Central memory CD8-positive, alpha-beta T cell (primary cell): ENCODE data around the gene NINJ1.

Experiments
- ATAC-seq: fragments of 150-1000 bp; cut with Tn5 transposase; replicated peaks from 2 replicates; pipeline ENCODE4 v1.10.0; 2022; ENCODE audit warnings: mild to moderate bottlenecking, moderate FRiP score, moderate number of reproducible peaks; ENCODE audit not compliant: poor library complexity, severe bottlenecking; ENCODE audit errors: extremely low read depth
- DNase-seq, 2 donors: peaks; one replicate each; pipeline ENCODE4 v3.0.0; 2021; ENCODE audit warnings: low spot score in 2 of 2
- H3K27ac Mint-ChIP-seq: one replicate; pipeline ENCODE4 v1.8.0; 2022; ENCODE audit warnings: low read depth, mild to moderate bottlenecking, moderate library complexity, mixed read lengths
- H3K27me3 Mint-ChIP-seq: one replicate; pipeline ENCODE4 v1.8.0; 2022; ENCODE audit warnings: mixed read lengths
- H3K36me3 Mint-ChIP-seq: one replicate; pipeline ENCODE4 v1.8.0; 2022; ENCODE audit warnings: mild to moderate bottlenecking, moderate library complexity, mixed read lengths; ENCODE audit not compliant: insufficient read depth
- H3K4me1 Mint-ChIP-seq: one replicate; pipeline ENCODE4 v1.8.0; 2022; ENCODE audit warnings: mixed read lengths
- H3K4me3 Mint-ChIP-seq: one replicate; pipeline ENCODE4 v1.8.0; 2022; ENCODE audit warnings: mild to moderate bottlenecking, moderate library complexity, mixed read lengths
- H3K9me3 Mint-ChIP-seq: one replicate; pipeline ENCODE4 v1.8.0; 2022; ENCODE audit warnings: mixed read lengths

NINJ1 gene

GRCh38 chr9:93077811-93078210 is 56.2 kb downstream of the NINJ1 start:
- Mint-ChIP-seq H3K27me3 (no peaks in the 10 kb centered on the region), H3K27ac (no peak overlapping the region), H3K4me3 (no peak overlapping the region), H3K9me3 (no peaks in the 10 kb centered on the region), H3K4me1 (peaks cover 9% of the 10 kb centered on the region), H3K36me3 (peaks cover 25% of the 10 kb centered on the region)
- no peak for DNase-seq
- no peak for ATAC-seq

GRCh38 chr9:93077367-93077766 is 56.7 kb downstream of the NINJ1 start:
- no peak for ATAC-seq
- no peaks in the 10 kb centered on the region for H3K9me3 Mint-ChIP-seq
- peaks cover 23% of the 10 kb centered on the region for H3K36me3 Mint-ChIP-seq
- H3K27ac Mint-ChIP-seq: no peak overlapping the region
- H3K4me3 Mint-ChIP-seq: no peak overlapping the region
- H3K27me3 Mint-ChIP-seq: no peaks in the 10 kb centered on the region
- peaks cover 13% of the 10 kb centered on the region for H3K4me1 Mint-ChIP-seq
- no peak for DNase-seq

GRCh38 chr9:93076792-93077128 is 57.3 kb downstream of the NINJ1 start:
- Mint-ChIP-seq H3K27ac (no peak overlapping the region), H3K27me3 (no peaks in the 10 kb centered on the region), H3K4me3 (no peak overlapping the region), H3K4me1 (peaks cover 13% of the 10 kb centered on the region), H3K36me3 (peaks cover 23% of the 10 kb centered on the region), H3K9me3 (no peaks in the 10 kb centered on the region)
- ATAC-seq (no peak), DNase-seq (no peak)

DNA sequence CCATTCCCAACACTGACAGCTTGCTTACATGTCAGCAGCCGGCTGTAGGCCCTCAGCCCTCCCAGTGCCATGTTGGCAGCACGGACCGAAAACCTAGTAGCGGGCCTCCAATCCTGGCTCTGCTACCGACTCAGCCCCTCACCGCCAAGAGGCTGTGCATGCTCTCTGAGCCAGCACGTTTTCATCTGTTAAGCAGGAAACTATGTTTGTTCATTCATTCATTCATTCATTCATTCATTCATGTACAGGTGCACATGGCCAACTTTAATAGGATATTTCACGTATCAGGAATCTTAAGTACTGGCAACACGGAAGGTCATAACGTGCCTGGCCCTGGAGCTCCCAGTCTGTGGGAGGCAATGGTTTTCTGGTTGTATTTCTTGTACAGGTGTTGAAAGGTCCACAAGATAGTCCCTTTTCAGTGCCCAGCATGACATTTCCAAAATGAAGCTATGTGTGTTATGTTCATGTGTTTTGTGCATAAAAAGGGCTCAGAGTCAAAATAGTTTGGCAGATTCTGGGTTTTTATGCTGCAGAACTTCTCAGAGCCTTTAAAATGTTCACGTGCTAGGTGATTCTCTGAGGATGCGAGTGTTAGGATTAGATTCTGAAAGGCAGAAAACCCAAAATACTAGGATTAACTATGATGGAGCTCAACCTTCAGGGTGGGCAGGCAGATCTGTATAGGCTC is 57.8 kb downstream of the NINJ1 start:
- H3K27ac Mint-ChIP-seq: no peak overlapping the region

GRCh38 chr9:93072383-93072795 is 61.7 kb downstream of the NINJ1 start:
- peaks cover 25% of the 10 kb centered on the region for H3K4me1 Mint-ChIP-seq
- peaks cover 10% of the 10 kb centered on the region for H3K36me3 Mint-ChIP-seq
- H3K4me3 Mint-ChIP-seq: no peak overlapping the region
- ATAC-seq (no peak), DNase-seq (no peak)
- H3K27me3 Mint-ChIP-seq: no peaks in the 10 kb centered on the region
- H3K27ac Mint-ChIP-seq: peak overlapping the region; percentile 8
- no peaks in the 10 kb centered on the region for H3K9me3 Mint-ChIP-seq

More for the DNA sequence above, 57.8 kb downstream of the NINJ1 start:
- ATAC-seq (no peak), DNase-seq (no peak)
- H3K27me3 Mint-ChIP-seq: no peaks in the 10 kb centered on the region
- peaks cover 13% of the 10 kb centered on the region for H3K4me1 Mint-ChIP-seq
- H3K36me3 Mint-ChIP-seq: peaks cover 18% of the 10 kb centered on the region
- no peaks in the 10 kb centered on the region for H3K9me3 Mint-ChIP-seq
- H3K4me3 Mint-ChIP-seq: no peak overlapping the region
